RPMI8226 (cell line): ENCODE data around the gene CD151.

Source experiments
- DNase-seq: peaks from one replicate; pipeline ENCODE4 v3.0.0-alpha.2; 2015

CD151 gene

GRCh38 chr11:797296-798092 is 35.3 kb upstream of the CD151 start:
- DNase-seq: peak; percentile 79

GRCh38 chr11:798093-798713 is 34.5 kb upstream of the CD151 start, which contains the start of gene SLC25A22:
TSS of gene SLC25A22 (minus strand) at chr11:798281. CDS start at chr11:795006, 3,275 bp downstream.
- DNase-seq: peak; percentile 87

- DNase-seq: no peak
These were observed 33.0 kb upstream of the CD151 start for GRCh38 chr11:799641-800316.

GRCh38 chr11:800473-800872 is 32.3 kb upstream of the CD151 start:
- DNase-seq: no peak

- DNase-seq: no peak
These were observed 31.5 kb upstream of the CD151 start for GRCh38 chr11:801097-801780.

- no peak for DNase-seq
These were observed 30.6 kb upstream of the CD151 start for GRCh38 chr11:802018-802617.

- DNase-seq: no peak
These were observed 29.9 kb upstream of the CD151 start for GRCh38 chr11:802693-803466.

GRCh38 chr11:803467-803742 is 29.3 kb upstream of the CD151 start:
- DNase-seq: no peak

- no peak for DNase-seq
These were observed 28.8 kb upstream of the CD151 start for GRCh38 chr11:803770-804598.

GRCh38 chr11:804599-804964 is 28.2 kb upstream of the CD151 start:
- DNase-seq: no peak

- peak; percentile 45 for DNase-seq
These were observed 24.1 kb upstream of the CD151 start for GRCh38 chr11:808427-809286.

GRCh38 chr11:809287-810039 is 23.3 kb upstream of the CD151 start, which contains the start of gene RPLP2:
TSS of gene RPLP2 (plus strand) at chr11:809967. CDS start at chr11:810235, 268 bp downstream.
- peak; percentile 98 for DNase-seq

- no peak for DNase-seq
These were observed 22.6 kb upstream of the CD151 start for GRCh38 chr11:810040-810567.

GRCh38 chr11:811446-812245 is 21.1 kb upstream of the CD151 start:
- no peak for DNase-seq

GRCh38 chr11:812390-812789 is 20.4 kb upstream of the CD151 start:
- no peak for DNase-seq

GRCh38 chr11:813072-813455 is 19.7 kb upstream of the CD151 start:
- no peak for DNase-seq

GRCh38 chr11:813456-814096 is 19.2 kb upstream of the CD151 start:
- no peak for DNase-seq
